Suprapubic skin (tissue), 3 donors: ENCODE results near the gene METTL9.
A peak's percentile ranks its signal among the peaks of the same experiment; 100 is the strongest.

Experiments
- POLR2A ChIP-seq, 2 donors: fragments of 450-650 bp; IDR thresholded peaks; one replicate each; pipeline ENCODE4 v1.6.1; 2017; ENCODE audit warnings: antibody characterized with exemption in 2 of 2, mild to moderate bottlenecking in 2 of 2, moderate library complexity in 2 of 2
- TF ChIP-seq, protein P1 (sequence below), 2 donors: fragments of 200-600 bp in 1 of 2; fragments of 450-650 bp in 1 of 2; sonication (generic) in 1 of 2; IDR thresholded peaks; one replicate each; pipeline ENCODE4 v1.5.1; 2016 to 2019; ENCODE audit warnings: antibody characterized with exemption in 2 of 2, mild to moderate bottlenecking in 1 of 2, moderate library complexity in 1 of 2

DNA sequence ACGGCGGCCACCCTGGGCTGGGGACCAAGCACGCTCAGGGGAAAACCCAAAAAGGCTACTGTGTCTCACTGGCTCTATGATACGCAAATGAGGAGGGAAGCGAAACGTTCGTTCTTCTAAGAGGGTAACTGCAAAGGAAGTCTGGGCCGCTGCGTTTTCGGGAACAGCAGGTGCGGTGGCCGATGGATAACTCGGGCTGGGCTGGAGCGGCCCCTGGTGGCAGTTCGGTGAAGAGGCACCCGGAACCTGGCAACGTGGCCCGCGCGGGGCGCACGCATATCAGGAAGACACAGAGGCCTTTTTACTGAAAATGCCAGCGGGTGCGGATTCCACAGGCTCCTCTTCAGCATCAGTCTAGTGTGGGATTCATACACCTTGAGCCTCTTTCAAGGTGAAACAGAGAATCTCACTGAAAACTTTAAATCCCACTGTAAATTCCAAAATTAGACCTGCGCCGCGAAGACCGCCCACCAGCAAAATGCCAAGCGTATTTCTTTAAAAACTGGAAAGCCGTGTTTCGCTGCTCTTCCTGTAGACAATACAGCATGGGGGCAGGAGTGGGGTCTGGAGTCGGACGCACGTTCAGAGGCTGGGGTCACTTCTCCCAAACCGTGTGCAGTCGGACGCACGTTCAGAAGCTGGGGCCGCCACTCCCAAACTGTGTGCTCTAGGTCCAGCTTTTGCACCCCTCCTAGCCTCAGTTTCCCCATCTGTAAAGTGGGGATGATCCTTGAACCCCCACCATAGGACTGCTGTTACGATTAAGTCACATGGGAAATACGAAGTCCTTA, 44.4 kb upstream of the METTL9 start:
- TF ChIP-seq, protein P1, sequence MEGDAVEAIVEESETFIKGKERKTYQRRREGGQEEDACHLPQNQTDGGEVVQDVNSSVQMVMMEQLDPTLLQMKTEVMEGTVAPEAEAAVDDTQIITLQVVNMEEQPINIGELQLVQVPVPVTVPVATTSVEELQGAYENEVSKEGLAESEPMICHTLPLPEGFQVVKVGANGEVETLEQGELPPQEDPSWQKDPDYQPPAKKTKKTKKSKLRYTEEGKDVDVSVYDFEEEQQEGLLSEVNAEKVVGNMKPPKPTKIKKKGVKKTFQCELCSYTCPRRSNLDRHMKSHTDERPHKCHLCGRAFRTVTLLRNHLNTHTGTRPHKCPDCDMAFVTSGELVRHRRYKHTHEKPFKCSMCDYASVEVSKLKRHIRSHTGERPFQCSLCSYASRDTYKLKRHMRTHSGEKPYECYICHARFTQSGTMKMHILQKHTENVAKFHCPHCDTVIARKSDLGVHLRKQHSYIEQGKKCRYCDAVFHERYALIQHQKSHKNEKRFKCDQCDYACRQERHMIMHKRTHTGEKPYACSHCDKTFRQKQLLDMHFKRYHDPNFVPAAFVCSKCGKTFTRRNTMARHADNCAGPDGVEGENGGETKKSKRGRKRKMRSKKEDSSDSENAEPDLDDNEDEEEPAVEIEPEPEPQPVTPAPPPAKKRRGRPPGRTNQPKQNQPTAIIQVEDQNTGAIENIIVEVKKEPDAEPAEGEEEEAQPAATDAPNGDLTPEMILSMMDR (IDR thresholded peaks at IDR 0.05) = peak; percentile 87 to 98
- no peak for TF ChIP-seq POLR2A (IDR thresholded peaks at IDR 0.05)
